ENCODE data around the gene CMTM4. TPM values are rescaled to one million over a fixed set of nuclear protein-coding genes. Genes with fewer than 3 reads are reported as not detected.
A peak's percentile ranks its signal among the peaks of the same experiment; 100 is the strongest.

Gene CMTM4
- total RNA-seq, 1 experiment from 2014 or later, result 110 TPM

DNA sequence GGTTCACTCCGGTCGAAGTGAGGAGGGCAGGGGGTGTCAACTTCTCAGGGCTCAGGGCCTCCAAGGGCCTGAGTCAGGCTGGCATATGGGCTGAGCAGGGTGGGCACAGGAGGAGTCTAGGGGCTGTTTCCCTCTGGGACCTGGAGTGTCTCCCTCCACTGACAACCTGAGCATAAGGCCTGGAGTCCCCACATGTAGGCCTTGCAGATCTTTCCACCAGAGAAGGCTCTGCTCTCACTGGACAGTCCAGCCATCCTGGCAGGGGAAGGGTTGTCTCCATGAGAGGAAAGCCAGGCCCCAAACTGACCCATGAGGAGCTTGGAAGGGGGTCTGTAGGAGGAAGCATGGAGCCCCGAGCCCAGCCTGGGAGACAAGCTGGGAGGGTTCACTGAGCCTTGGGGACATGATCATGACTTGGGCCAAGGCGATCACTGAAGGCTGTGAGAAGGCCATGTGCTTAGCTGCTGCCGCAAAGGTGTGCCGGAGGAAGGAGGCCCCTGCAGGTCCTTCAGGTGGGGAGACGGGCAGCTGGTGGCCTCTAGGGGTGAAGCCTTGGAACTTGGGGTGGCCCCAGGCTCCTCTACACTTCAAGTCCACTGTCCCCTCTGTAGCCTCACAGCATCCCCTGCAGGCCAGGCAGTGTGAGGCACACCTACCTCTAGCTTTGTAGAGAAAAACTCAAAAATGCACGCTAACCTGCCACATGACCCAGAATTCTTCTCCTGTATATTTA is 107.4 kb downstream of the CMTM4 start:
- Mint-ChIP-seq H3K27ac (ENCODE audit: unreplicated experiment) (no peak overlapping the region), H3K4me3 (ENCODE audit: low read depth, unreplicated experiment) (no peak overlapping the region), H3K27me3 (ENCODE audit: unreplicated experiment) (no peaks in the 10 kb centered on the region), H3K36me3 (ENCODE audit: insufficient read depth, unreplicated experiment) (peaks cover 4% of the 10 kb centered on the region), H3K4me1 (ENCODE audit: low read depth, unreplicated experiment) (peaks cover 7% of the 10 kb centered on the region), H3K9me3 (ENCODE audit: low read depth, unreplicated experiment) (no peaks in the 10 kb centered on the region)
- peak; percentile 54 for DNase-seq
- BruUV-seq (replicated peaks), result no TSS peak
- TF ChIP-seq, protein P1, sequence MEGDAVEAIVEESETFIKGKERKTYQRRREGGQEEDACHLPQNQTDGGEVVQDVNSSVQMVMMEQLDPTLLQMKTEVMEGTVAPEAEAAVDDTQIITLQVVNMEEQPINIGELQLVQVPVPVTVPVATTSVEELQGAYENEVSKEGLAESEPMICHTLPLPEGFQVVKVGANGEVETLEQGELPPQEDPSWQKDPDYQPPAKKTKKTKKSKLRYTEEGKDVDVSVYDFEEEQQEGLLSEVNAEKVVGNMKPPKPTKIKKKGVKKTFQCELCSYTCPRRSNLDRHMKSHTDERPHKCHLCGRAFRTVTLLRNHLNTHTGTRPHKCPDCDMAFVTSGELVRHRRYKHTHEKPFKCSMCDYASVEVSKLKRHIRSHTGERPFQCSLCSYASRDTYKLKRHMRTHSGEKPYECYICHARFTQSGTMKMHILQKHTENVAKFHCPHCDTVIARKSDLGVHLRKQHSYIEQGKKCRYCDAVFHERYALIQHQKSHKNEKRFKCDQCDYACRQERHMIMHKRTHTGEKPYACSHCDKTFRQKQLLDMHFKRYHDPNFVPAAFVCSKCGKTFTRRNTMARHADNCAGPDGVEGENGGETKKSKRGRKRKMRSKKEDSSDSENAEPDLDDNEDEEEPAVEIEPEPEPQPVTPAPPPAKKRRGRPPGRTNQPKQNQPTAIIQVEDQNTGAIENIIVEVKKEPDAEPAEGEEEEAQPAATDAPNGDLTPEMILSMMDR (IDR thresholded peaks at IDR 0.05; ENCODE audit: unreplicated experiment), result peak; percentile 55
- CTCF ChIA-PET, result interaction anchor here (0.6 to 2.0 kb wide), 4 partner anchors 8 to 720 kb away, joined by 3 to 8 read pairs (median 4); no protein-coding TSS in a partner anchor
- intact Hi-C loops (cut with micrococcal nuclease; ENCODE audit: unreplicated experiment), result no loop called here

GRCh38 chr16:66587881-66588600 is 108.5 kb downstream of the CMTM4 start:
- CTCF ChIA-PET, result no interaction called here
- no TSS peak for BruUV-seq (replicated peaks)
- Mint-ChIP-seq H3K27me3 (ENCODE audit: unreplicated experiment) (no peaks in the 10 kb centered on the region), H3K36me3 (ENCODE audit: insufficient read depth, unreplicated experiment) (peaks cover 4% of the 10 kb centered on the region), H3K4me1 (ENCODE audit: low read depth, unreplicated experiment) (peaks cover 7% of the 10 kb centered on the region), H3K4me3 (ENCODE audit: low read depth, unreplicated experiment) (no peak overlapping the region), H3K27ac (ENCODE audit: unreplicated experiment) (no peak overlapping the region), H3K9me3 (ENCODE audit: low read depth, unreplicated experiment) (no peaks in the 10 kb centered on the region)
- TF ChIP-seq, protein P1 (IDR thresholded peaks at IDR 0.05; ENCODE audit: unreplicated experiment), result no peak
- intact Hi-C loops (cut with micrococcal nuclease; ENCODE audit: unreplicated experiment), result no loop called here
- no peak for DNase-seq

DNA sequence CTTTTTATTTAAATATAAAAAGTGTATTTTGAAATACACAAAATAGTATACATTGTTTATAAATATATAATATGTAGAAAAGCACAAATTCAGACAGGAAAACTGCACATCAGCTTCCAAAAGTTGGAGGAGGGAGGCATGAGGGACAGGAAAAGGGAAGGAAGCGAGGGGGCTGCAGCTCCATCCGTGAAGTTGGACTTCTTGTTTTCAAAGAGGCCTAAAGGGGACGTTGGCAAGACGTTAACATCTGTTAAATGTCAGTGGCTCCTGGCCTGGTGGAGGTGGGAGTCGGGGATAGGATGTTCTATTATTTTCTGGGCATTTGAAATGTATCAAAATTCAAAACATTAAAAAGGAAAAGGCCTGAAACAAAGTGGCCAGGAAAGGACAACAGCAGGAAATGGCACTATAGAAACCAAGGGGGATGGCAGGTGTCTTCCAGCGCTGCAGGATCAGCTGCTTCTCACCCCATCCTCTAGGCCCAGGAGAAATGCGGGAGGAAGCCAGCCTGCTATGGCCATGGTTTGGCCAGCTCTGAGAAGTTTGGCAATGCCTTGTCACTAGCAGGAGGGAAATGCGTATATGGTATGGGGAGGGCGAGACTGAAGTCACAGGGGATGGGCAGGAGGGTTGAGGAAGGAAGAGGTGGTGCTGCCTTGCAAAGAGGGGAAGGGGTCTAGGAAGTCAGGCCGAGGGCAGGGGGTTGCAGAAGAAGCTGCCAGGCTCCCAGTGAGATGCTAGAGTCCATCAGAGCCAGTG is 110.9 kb downstream of the CMTM4 start:
- H3K36me3 Mint-ChIP-seq (ENCODE audit: insufficient read depth, unreplicated experiment), result peaks cover 4% of the 10 kb centered on the region
- no peak overlapping the region for H3K27ac Mint-ChIP-seq (ENCODE audit: unreplicated experiment)
- TF ChIP-seq, protein P1 (IDR thresholded peaks at IDR 0.05; ENCODE audit: unreplicated experiment), result no peak
- no peak overlapping the region for H3K4me3 Mint-ChIP-seq (ENCODE audit: low read depth, unreplicated experiment)
- H3K9me3 Mint-ChIP-seq (ENCODE audit: low read depth, unreplicated experiment), result no peaks in the 10 kb centered on the region
- no peaks in the 10 kb centered on the region for H3K27me3 Mint-ChIP-seq (ENCODE audit: unreplicated experiment)
- DNase-seq, result no peak
- intact Hi-C loops (cut with micrococcal nuclease; ENCODE audit: unreplicated experiment), result no loop called here
- peaks cover 23% of the 10 kb centered on the region for H3K4me1 Mint-ChIP-seq (ENCODE audit: low read depth, unreplicated experiment)
- CTCF ChIA-PET, result interaction anchor here (0.6 kb wide), 1 partner anchor 176 kb away, joined by 4 read pairs; no protein-coding TSS in a partner anchor
- no TSS peak for BruUV-seq (replicated peaks)

GRCh38 chr16:66581246-66581952 is 115.1 kb downstream of the CMTM4 start:
- Mint-ChIP-seq H3K4me1 (ENCODE audit: low read depth, unreplicated experiment) (peaks cover 29% of the 10 kb centered on the region), H3K36me3 (ENCODE audit: insufficient read depth, unreplicated experiment) (peaks cover 5% of the 10 kb centered on the region), H3K27ac (ENCODE audit: unreplicated experiment) (peak overlapping the region; percentile 31), H3K9me3 (ENCODE audit: low read depth, unreplicated experiment) (no peaks in the 10 kb centered on the region), H3K4me3 (ENCODE audit: low read depth, unreplicated experiment) (no peak overlapping the region), H3K27me3 (ENCODE audit: unreplicated experiment) (no peaks in the 10 kb centered on the region)
- no TSS peak for BruUV-seq (replicated peaks)
- TF ChIP-seq, protein P1 (IDR thresholded peaks at IDR 0.05; ENCODE audit: unreplicated experiment), result no peak
- intact Hi-C loops (cut with micrococcal nuclease; ENCODE audit: unreplicated experiment), result no loop called here
- CTCF ChIA-PET, result interaction anchor here (0.5 to 1.5 kb wide), 3 partner anchors 8 to 60 kb away, joined by 3 to 4 read pairs (median 3); no protein-coding TSS in a partner anchor
- no peak for DNase-seq

Data from Calu3 (cell line).